Testis (tissue), 3 donors: ENCODE data around the gene CCDC57. TPM values are rescaled to one million over a fixed set of nuclear protein-coding genes. Genes with fewer than 3 reads are reported as not detected.

ENCODE experiments used
- DNase-seq: peaks from one replicate; pipeline ENCODE4 v3.0.0-alpha.2; 2019
- H3K27ac ChIP-seq, 2 donors: fragments of 200-600 bp; sonication (generic); one replicate each; pipeline ENCODE4 v1.5.1; 2019
- H3K27me3 ChIP-seq: fragments of 200-600 bp; sonication (generic); one replicate; pipeline ENCODE4 v1.5.1; 2019
- H3K36me3 ChIP-seq: fragments of 200-600 bp; sonication (generic); one replicate; pipeline ENCODE4 v1.5.1; 2017; ENCODE audit warnings: low read depth; ENCODE audit errors: missing control alignments
- H3K4me1 ChIP-seq: fragments of 200-600 bp; sonication (generic); one replicate; pipeline ENCODE4 v1.5.1; 2019
- H3K4me3 ChIP-seq, 2 donors: fragments of 200-600 bp; sonication (generic); one replicate each; pipeline ENCODE4 v1.5.1; 2017 to 2019
- H3K9me3 ChIP-seq: fragments of 200-600 bp; sonication (generic); one replicate; pipeline ENCODE4 v1.5.1; 2017
- POLR2A ChIP-seq: fragments of 450-650 bp; IDR thresholded peaks from one replicate; pipeline ENCODE4 v1.6.1; 2017; ENCODE audit warnings: antibody characterized with exemption, mild to moderate bottlenecking, moderate library complexity
- WGBS, 2 donors: methylation state at CpG; one replicate each; pipeline ENCODE4 v1.1.5; 2018; 5-methylcytosine and 5-hydroxymethylcytosine counted together
- intact Hi-C: fragments of 100-400 bp; cut with DNase I; formaldehyde crosslinking; loops from one replicate; pipeline ENCODE4 v1.15.1; 2023; ENCODE audit warnings: low total_unique reads
- polyA plus RNA-seq: library from polyadenylated mRNA; stranded (reverse); fragments of 350-450 nt; fragmentation: Illumina TruSeq; extraction: RNeasy Lipid Tissue Mini Kit (QIAGEN cat#74804); gene quantifications from one replicate; pipeline ENCODE4 v1.2.3, GENCODE V29; 2014; ENCODE audit warnings: low read depth, low replicate concordance; ENCODE audit not compliant: insufficient read depth
- total RNA-seq, 2 donors: library from RNA; depleted of rRNA; stranded (reverse); fragments of >200 nt; gene quantifications; one replicate each; pipeline ENCODE4 v1.2.3, GENCODE V29; 2016
- TF ChIP-seq, protein P1 (sequence below), 3 experiments: fragments of 450-650 bp in 2 of 3; fragments of 200-600 bp in 1 of 3; sonication (generic) in 1 of 3; IDR thresholded peaks; one replicate each; pipeline ENCODE4 v1.5.1; 2016 to 2019; ENCODE audit warnings: antibody characterized with exemption in 3 of 3, mild to moderate bottlenecking in 2 of 3, moderate library complexity in 1 of 3

The CCDC57 gene
- total and polyA plus RNA-seq, 3 donors from 2014 or later: 61.3 to 111 (median 71.8) TPM

DNA sequence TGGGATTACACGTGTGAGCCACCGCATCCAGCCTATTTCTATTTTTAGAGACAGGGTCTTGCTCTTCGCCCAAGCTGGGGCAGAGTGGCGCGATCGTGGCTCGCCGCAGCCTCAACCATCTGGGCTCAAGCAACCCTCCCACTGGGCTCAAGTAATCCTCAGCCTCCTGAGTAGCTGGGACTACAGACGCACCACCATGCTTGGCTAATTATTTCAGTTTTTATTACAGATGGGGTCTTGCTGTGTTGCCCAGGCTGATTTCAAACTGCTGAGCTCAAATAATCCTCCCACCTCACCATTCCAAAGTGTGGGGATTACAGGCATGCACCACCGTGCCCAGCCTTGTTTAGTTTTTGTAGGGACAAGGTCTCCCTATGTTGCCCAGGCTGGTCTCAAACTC lies 53.8 kb downstream of the CCDC57 start:
- no peaks in the 10 kb centered on the region for H3K9me3 ChIP-seq
- H3K36me3 ChIP-seq: no peaks in the 10 kb centered on the region
- TF ChIP-seq, protein P1, sequence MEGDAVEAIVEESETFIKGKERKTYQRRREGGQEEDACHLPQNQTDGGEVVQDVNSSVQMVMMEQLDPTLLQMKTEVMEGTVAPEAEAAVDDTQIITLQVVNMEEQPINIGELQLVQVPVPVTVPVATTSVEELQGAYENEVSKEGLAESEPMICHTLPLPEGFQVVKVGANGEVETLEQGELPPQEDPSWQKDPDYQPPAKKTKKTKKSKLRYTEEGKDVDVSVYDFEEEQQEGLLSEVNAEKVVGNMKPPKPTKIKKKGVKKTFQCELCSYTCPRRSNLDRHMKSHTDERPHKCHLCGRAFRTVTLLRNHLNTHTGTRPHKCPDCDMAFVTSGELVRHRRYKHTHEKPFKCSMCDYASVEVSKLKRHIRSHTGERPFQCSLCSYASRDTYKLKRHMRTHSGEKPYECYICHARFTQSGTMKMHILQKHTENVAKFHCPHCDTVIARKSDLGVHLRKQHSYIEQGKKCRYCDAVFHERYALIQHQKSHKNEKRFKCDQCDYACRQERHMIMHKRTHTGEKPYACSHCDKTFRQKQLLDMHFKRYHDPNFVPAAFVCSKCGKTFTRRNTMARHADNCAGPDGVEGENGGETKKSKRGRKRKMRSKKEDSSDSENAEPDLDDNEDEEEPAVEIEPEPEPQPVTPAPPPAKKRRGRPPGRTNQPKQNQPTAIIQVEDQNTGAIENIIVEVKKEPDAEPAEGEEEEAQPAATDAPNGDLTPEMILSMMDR (IDR thresholded peaks at IDR 0.05): no peak
- TF ChIP-seq POLR2A: no peak

DNA sequence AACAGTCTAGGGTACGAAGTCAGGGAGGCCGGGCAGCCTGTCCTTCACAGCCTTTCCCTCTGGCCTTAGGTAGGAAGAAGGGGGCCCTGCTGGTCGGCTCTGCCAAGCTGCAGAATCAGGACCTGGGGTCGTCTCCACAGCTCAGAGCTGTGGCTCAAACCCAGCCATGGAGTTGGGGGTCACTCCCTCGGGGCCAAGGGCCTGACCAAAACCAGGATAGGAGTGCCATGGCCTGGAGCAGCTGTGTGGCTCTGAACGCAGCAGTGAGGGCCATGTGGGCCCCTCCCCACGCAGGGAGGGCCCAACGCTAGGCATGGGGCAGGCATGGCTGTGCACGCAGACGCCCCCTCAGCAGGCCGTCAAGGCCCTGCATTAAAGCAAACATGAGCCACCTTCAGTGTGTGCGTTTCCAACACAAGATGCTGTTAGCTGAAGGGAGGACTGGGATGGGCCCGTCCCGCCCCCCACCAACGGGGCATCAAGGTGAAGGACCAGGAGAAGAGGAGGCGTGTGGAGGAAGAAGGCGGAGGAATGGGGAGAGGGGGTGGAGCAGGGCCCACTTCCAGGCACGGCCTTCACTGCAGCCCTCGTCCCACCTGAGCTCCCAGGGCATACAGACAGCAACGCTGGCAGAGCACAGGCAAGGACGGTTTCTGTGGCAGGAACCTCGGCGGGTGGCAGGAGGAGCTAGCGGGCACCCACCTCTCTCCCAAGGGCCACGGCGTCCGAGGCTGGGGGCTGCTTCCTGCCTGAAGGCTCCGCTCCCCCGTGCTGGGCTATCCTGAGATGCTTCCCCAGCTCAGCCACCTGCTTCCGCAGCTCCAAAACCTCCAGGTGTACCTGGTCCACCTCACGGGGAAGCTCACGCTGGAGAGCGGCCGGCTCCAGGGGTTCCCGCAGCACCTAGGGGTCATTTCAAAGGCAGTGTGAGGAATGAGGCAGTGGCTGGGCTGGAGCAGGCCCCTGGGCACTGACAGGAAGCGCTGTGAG lies 55.3 kb downstream of the CCDC57 start:
- no peaks in the 10 kb centered on the region for H3K36me3 ChIP-seq
- H3K4me1 ChIP-seq: no peaks in the 10 kb centered on the region
- no peak overlapping the region for H3K27ac ChIP-seq
- H3K4me3 ChIP-seq: no peak overlapping the region
- no peak for DNase-seq
- intact Hi-C loops: loop anchor here (10.0 kb wide), 1 partner anchor 123 kb away; the partner anchor contains the start of genes DCXR and RAC3
- H3K9me3 ChIP-seq: no peaks in the 10 kb centered on the region
- WGBS, 2 donors: 87 to 92% methylated on average over 18 to 35 of the region's 36 CpGs
- H3K27me3 ChIP-seq: no peaks in the 10 kb centered on the region
- TF ChIP-seq POLR2A: no peak
- TF ChIP-seq, protein P1 (IDR thresholded peaks at IDR 0.05): no peak

More for the DNA sequence above, 53.8 kb downstream of the CCDC57 start:
- Histone ChIP-seq H3K27ac (no peak overlapping the region), H3K4me1 (no peaks in the 10 kb centered on the region), H3K27me3 (no peaks in the 10 kb centered on the region), H3K4me3 (no peak overlapping the region)
- DNase-seq: no peak
- intact Hi-C loops: loop anchor here (10.0 kb wide), 1 partner anchor 124 kb away; the partner anchor contains the start of genes DCXR and RAC3
- 92 to 95% methylated on average over 10 of the region's 10 CpGs for WGBS, 2 donors

- no peak for TF ChIP-seq POLR2A
- TF ChIP-seq, protein P1 (IDR thresholded peaks at IDR 0.05): no peak
- Histone ChIP-seq H3K27me3 (no peaks in the 10 kb centered on the region), H3K4me3 (no peak overlapping the region), H3K4me1 (no peaks in the 10 kb centered on the region), H3K27ac (no peak overlapping the region), H3K9me3 (no peaks in the 10 kb centered on the region), H3K36me3 (no peaks in the 10 kb centered on the region)
- WGBS, 2 donors: 89 to 93% methylated on average over 13 to 14 of the region's 14 CpGs
- no peak for DNase-seq
- intact Hi-C loops: loop anchor here (10.0 kb wide), 1 partner anchor 122 kb away; the partner anchor contains the start of genes DCXR and RAC3
Measured at GRCh38 chr17:82156284-82156925, 56.2 kb downstream of the CCDC57 start.

GRCh38 chr17:82155606-82156005 lies 57.0 kb downstream of the CCDC57 start:
- Histone ChIP-seq H3K9me3 (no peaks in the 10 kb centered on the region), H3K4me3 (no peak overlapping the region), H3K27ac (no peak overlapping the region), H3K36me3 (no peaks in the 10 kb centered on the region), H3K4me1 (no peaks in the 10 kb centered on the region), H3K27me3 (no peaks in the 10 kb centered on the region)
- 94 to 100% methylated on average over 1 to 8 of the region's 9 CpGs for WGBS, 2 donors
- no peak for DNase-seq
- TF ChIP-seq, protein P1 (IDR thresholded peaks at IDR 0.05): no peak
- TF ChIP-seq POLR2A: no peak
- intact Hi-C loops: loop anchor here (10.0 kb wide), 1 partner anchor 121 kb away; the partner anchor contains the start of genes DCXR and RAC3
